Measurements from ENCODE around the gene PTPRE.
"Not testable (repeated sequence)": the region's sequence is repeated elsewhere in the genome, so short reads cannot be mapped to it uniquely, and the experiment has no call there.

The PTPRE gene

GRCh38 chr10:127984945-127985344 is 78.0 kb downstream of the PTPRE start:
- no peak for DNase-seq

- DNase-seq: no peak
Observed at GRCh38 chr10:127986531-127987466, 79.9 kb downstream of the PTPRE start.

GRCh38 chr10:127987467-127988380 is 80.8 kb downstream of the PTPRE start:
- no peak for DNase-seq

GRCh38 chr10:127989481-127990012 is 82.6 kb downstream of the PTPRE start:
- no peak for DNase-seq

GRCh38 chr10:127990132-127990788 is 83.4 kb downstream of the PTPRE start:
- not testable (repeated sequence) for DNase-seq

- DNase-seq: no peak
Observed at GRCh38 chr10:127990846-127991542, 84.1 kb downstream of the PTPRE start.

GRCh38 chr10:127991543-127992255 is 84.8 kb downstream of the PTPRE start:
- no peak for DNase-seq

GRCh38 chr10:127992376-127992775 is 85.5 kb downstream of the PTPRE start:
- no peak for DNase-seq

GRCh38 chr10:127993056-127993690 is 86.3 kb downstream of the PTPRE start:
- no peak for DNase-seq

GRCh38 chr10:127995939-127996338 is 89.0 kb downstream of the PTPRE start:
- DNase-seq: no peak

- no peak for DNase-seq
Observed at GRCh38 chr10:127996586-127996985, 89.7 kb downstream of the PTPRE start.

GRCh38 chr10:127997271-127997670 is 90.4 kb downstream of the PTPRE start:
- DNase-seq: no peak

GRCh38 chr10:127997937-127998336 is 91.0 kb downstream of the PTPRE start:
- no peak for DNase-seq

GRCh38 chr10:127998501-127999144 is 91.7 kb downstream of the PTPRE start:
- DNase-seq: no peak

- no peak for DNase-seq
Observed at GRCh38 chr10:127999297-128000129, 92.6 kb downstream of the PTPRE start.

GRCh38 chr10:128000471-128001362 is 93.8 kb downstream of the PTPRE start:
- DNase-seq: no peak

GRCh38 chr10:128001363-128001745 is 94.5 kb downstream of the PTPRE start:
- DNase-seq: no peak

GRCh38 chr10:128001849-128002248 is 94.9 kb downstream of the PTPRE start:
- DNase-seq: no peak
